Measurements from ENCODE around the gene LSS. TPM values are rescaled to one million over a fixed set of nuclear protein-coding genes. Genes with fewer than 3 reads are reported as not detected.
"Not testable (repeated sequence)": the region's sequence is repeated elsewhere in the genome, so short reads cannot be mapped to it uniquely, and the experiment has no call there.

LSS gene
- total RNA-seq, 2 donors from 2014 or later: 38.9 to 68.9 TPM

GRCh38 chr21:46227811-46228344 lies 696 bp downstream of the LSS start:
- intact Hi-C loops (cut with DNase I): no loop called here
- peaks cover 45% of the 10 kb centered on the region for H3K4me1 ChIP-seq
- no peak for ATAC-seq
- peak overlapping the region; percentile 62 to 78 for H3K4me3 ChIP-seq
- no peaks in the 10 kb centered on the region for H3K9me3 ChIP-seq
- no peak for DNase-seq
- H3K36me3 ChIP-seq (replicated peaks in 1 of 2; ENCODE audit: insufficient read depth in 1 of 2, low read depth in 2 of 2): no peaks in the 10 kb centered on the region
- no peaks in the 10 kb centered on the region for H3K27me3 ChIP-seq
- H3K27ac ChIP-seq: peak overlapping the region in 3 of 4 donors; percentile 72 to 87 (median 84)
- WGBS, 2 donors: 2% methylated on average over 15 to 20 of the region's 20 CpGs
- TF ChIP-seq POLR2A (IDR thresholded peaks at IDR 0.05) (no peak), CTCF (IDR thresholded peaks at IDR 0.05) (no peak)

GRCh38 chr21:46226920-46227599 lies 1.5 kb downstream of the LSS start:
- TF ChIP-seq CTCF (IDR thresholded peaks at IDR 0.05) (no peak), POLR2A (IDR thresholded peaks at IDR 0.05) (no peak)
- peaks cover 49% of the 10 kb centered on the region for H3K4me1 ChIP-seq
- H3K27ac ChIP-seq: peak overlapping the region in 3 of 4 donors; percentile 25 to 87 (median 30)
- H3K27me3 ChIP-seq: no peaks in the 10 kb centered on the region
- DNase-seq (peak in 3 of 4 donors; percentile 13 to 35 (median 28)), ATAC-seq (no peak)
- H3K9me3 ChIP-seq: no peaks in the 10 kb centered on the region
- 21 to 24% methylated on average over 4 of the region's 4 CpGs for WGBS, 2 donors
- no peak overlapping the region for H3K4me3 ChIP-seq
- intact Hi-C loops (cut with DNase I): no loop called here
- no peaks in the 10 kb centered on the region for H3K36me3 ChIP-seq (replicated peaks in 1 of 2; ENCODE audit: insufficient read depth in 1 of 2, low read depth in 2 of 2)

- no peak for ATAC-seq
- H3K36me3 ChIP-seq (replicated peaks in 1 of 2; ENCODE audit: insufficient read depth in 1 of 2, low read depth in 2 of 2): no peaks in the 10 kb centered on the region
- WGBS, 2 donors: 92 to 100% methylated on average over 1 of the region's 1 CpG
- H3K4me3 ChIP-seq: no peak overlapping the region
- DNase-seq: no peak
- H3K9me3 ChIP-seq: no peaks in the 10 kb centered on the region
- no peaks in the 10 kb centered on the region for H3K27me3 ChIP-seq
- peak overlapping the region in 2 of 4 donors; percentile 30 to 87 for H3K27ac ChIP-seq
- intact Hi-C loops (cut with DNase I): no loop called here
- peaks cover 52% of the 10 kb centered on the region for H3K4me1 ChIP-seq
- TF ChIP-seq CTCF (IDR thresholded peaks at IDR 0.05) (no peak), POLR2A (IDR thresholded peaks at IDR 0.05) (no peak)
Observed at GRCh38 chr21:46226146-46226545, 2.4 kb downstream of the LSS start.

- intact Hi-C loops (cut with DNase I); H3K4me3 ChIP-seq; H3K27ac ChIP-seq; H3K27me3 ChIP-seq; H3K36me3 ChIP-seq (replicated peaks in 1 of 2; ENCODE audit: insufficient read depth in 1 of 2, low read depth in 2 of 2); H3K9me3 ChIP-seq; ATAC-seq; DNase-seq: not testable (repeated sequence)
- H3K4me1 ChIP-seq: peaks cover 45% of the 10 kb centered on the region
- 89 to 93% methylated on average over 18 of the region's 18 CpGs for WGBS, 2 donors
Observed at GRCh38 chr21:46223661-46224060, 4.9 kb downstream of the LSS start.

GRCh38 chr21:46223217-46223616 lies 5.4 kb downstream of the LSS start:
- 81 to 94% methylated on average over 7 of the region's 7 CpGs for WGBS, 2 donors
- H3K4me1 ChIP-seq: peaks cover 45% of the 10 kb centered on the region
- no peak overlapping the region for H3K4me3 ChIP-seq
- DNase-seq: no peak
- no peak for ATAC-seq
- TF ChIP-seq CTCF (IDR thresholded peaks at IDR 0.05) (no peak), POLR2A (IDR thresholded peaks at IDR 0.05) (no peak)
- H3K27me3 ChIP-seq: no peaks in the 10 kb centered on the region
- no peak overlapping the region for H3K27ac ChIP-seq
- no peaks in the 10 kb centered on the region for H3K9me3 ChIP-seq
- no peaks in the 10 kb centered on the region for H3K36me3 ChIP-seq (replicated peaks in 1 of 2; ENCODE audit: insufficient read depth in 1 of 2, low read depth in 2 of 2)
- intact Hi-C loops (cut with DNase I): no loop called here
